ENCODE results near the gene HPS6.

HPS6 gene

DNA sequence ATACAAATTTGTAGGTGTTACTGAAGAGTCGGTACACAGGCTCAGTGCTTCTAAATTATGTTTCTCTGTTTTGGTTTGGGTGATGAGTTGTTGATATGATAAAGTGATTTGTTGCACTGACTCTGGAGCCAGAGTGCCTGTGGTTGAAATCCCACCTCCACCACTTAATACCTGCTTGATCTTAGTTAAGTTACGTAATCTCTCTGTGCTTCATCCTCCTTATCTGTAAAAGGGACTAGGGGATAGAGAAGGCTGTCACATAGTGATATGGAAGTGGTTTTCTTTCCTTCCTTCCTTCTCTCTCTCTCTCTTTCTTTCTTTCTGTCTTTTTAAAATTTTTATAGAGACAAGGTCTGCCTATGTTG, 664 bp upstream of the HPS6 start:
- DNase-seq (ENCODE audit: extremely low read depth, low read depth), result no peak
- TF ChIP-seq, protein P1, sequence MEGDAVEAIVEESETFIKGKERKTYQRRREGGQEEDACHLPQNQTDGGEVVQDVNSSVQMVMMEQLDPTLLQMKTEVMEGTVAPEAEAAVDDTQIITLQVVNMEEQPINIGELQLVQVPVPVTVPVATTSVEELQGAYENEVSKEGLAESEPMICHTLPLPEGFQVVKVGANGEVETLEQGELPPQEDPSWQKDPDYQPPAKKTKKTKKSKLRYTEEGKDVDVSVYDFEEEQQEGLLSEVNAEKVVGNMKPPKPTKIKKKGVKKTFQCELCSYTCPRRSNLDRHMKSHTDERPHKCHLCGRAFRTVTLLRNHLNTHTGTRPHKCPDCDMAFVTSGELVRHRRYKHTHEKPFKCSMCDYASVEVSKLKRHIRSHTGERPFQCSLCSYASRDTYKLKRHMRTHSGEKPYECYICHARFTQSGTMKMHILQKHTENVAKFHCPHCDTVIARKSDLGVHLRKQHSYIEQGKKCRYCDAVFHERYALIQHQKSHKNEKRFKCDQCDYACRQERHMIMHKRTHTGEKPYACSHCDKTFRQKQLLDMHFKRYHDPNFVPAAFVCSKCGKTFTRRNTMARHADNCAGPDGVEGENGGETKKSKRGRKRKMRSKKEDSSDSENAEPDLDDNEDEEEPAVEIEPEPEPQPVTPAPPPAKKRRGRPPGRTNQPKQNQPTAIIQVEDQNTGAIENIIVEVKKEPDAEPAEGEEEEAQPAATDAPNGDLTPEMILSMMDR (IDR thresholded peaks at IDR 0.05; ENCODE audit: low read depth, low read length), result no peak

DNA sequence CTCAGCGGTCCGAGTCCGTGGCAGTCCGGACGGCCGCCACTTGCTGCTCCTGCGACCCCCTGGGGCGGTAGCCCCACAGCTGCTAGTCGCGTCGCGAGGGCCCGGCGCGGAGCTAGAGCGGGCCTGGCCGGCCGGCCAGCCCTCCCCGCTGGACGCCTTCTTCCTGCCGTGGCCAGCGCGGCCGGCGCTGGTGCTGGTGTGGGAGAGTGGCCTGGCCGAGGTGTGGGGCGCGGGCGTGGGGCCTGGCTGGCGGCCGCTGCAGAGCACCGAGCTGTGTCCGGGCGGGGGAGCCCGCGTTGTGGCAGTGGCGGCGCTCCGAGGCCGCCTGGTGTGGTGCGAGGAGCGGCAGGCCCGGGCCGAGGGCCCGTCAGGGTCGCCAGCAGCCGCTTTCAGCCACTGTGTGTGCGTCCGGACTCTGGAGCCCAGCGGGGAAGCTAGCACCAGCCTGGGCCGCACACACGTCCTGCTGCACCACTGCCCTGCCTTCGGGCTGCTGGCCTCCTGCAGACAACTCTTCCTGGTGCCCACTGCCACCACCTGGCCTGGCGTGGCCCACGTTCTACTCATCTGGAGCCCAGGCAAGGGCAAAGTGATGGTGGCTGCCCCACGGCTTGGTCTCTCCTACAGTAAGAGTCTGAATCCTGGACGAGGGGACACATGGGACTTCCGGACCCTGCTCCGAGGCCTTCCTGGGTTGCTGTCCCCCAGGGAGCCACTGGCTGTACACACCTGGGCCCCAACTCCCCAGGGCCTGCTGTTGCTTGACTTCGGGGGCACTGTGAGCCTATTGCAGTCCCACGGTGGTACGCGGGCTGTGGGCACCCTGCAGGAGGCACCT, 631 bp downstream of the HPS6 start:
- DNase-seq (ENCODE audit: extremely low read depth, low read depth), result no peak
- TF ChIP-seq, protein P1 (IDR thresholded peaks at IDR 0.05; ENCODE audit: low read depth, low read length), result no peak

DNA sequence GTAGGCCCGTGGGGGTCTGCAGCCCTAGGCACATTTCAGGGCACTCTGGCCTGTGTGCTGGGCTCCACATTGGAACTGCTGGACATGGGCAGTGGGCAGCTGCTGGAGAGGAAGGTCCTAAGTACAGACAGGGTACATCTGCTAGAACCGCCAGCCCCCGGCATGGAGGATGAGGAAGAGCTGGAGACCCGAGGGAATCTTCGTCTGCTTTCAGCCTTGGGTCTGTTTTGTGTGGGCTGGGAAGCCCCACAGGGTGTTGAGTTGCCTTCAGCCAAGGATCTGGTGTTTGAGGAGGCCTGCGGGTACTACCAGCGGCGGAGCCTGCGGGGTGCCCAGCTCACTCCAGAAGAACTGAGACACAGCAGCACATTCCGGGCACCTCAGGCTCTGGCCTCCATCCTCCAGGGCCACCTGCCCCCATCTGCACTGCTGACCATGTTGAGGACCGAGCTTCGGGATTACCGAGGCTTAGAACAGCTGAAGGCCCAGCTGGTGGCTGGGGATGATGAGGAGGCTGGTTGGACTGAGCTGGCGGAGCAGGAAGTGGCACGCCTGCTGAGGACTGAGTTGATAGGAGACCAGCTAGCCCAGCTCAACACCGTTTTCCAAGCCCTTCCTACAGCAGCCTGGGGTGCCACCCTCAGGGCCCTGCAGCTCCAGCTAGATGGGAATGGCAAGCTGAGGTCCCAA, 1.4 kb downstream of the HPS6 start:
- TF ChIP-seq, protein P1 (IDR thresholded peaks at IDR 0.05; ENCODE audit: low read depth, low read length), result no peak
- no peak for DNase-seq (ENCODE audit: extremely low read depth, low read depth)

DNA sequence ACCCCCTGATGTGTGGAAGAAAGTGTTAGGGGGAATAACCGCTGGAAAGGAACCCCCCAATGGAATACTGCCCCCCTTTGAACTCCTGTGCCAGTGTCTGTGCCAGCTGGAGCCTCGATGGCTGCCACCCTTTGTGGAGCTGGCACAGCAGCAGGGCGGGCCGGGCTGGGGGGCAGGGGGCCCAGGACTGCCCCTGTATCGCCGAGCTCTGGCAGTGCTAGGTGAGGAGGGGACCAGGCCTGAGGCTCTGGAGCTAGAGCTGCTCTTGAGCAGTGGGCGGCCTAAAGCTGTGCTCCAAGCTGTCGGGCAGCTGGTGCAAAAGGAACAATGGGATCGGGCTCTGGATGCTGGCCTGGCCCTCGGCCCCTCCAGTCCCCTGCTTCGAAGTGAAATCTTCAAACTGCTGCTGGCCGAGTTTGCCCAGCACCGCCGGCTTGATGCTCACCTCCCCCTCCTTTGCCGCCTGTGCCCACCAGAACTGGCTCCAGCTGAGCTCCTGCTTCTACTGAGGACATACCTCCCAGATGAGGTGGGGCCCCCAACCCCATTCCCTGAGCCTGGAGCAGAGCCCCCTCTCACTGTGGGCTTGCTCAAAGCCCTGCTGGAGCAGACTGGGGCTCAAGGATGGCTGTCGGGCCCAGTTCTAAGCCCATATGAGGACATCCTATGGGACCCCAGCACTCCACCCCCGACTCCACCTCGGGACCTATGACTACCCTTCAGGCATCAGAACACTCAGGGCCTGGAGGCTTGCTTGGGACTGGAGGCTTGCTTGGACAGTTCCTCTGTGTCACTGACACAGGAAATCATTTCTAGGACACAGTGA, 2.2 kb downstream of the HPS6 start:
- no peak for DNase-seq (ENCODE audit: extremely low read depth, low read depth)
- TF ChIP-seq, protein P1 (IDR thresholded peaks at IDR 0.05; ENCODE audit: low read depth, low read length), result no peak

DNA sequence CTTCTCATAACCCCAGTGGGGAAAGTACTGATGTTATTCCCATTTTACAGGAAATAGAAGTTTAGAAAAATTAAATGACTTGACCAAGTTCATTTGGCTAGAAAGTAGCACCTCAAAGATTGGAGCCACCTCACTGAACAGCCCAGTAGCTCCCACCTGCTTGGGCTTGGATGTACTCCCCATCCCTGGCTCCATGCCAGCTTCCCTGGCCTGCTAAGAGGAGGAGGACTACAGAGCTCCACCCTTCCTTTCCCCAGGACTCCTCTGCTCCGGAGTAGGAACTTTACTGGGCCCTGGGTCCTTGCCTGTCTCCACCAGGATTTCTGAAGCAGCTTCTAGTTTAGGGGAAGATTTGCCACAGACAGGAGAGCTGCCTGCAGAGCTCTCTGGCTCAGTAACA, 3.1 kb downstream of the HPS6 start:
- TF ChIP-seq, protein P1 (IDR thresholded peaks at IDR 0.05; ENCODE audit: low read depth, low read length), result no peak
- DNase-seq (ENCODE audit: extremely low read depth, low read depth), result no peak

DNA sequence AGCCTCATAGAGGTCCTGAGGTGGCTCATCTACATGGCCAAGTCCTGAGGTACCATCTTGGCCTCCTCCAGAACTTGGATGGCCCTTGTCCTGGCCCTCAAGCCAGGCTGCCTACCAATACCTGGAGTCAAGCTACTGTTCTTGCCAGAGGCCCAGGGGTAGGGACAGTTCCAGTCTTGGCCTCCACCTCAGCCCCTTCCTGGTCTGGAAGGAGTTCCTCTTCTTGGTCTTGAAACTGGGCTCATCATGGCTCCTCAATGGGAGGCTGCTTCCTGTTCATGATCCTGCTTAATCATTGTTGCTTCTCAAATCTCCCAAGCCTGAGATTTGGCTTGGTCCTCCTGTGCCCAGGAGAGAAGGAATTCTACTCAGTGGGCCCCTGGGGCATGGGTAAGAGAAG, 3.9 kb downstream of the HPS6 start:
- DNase-seq (ENCODE audit: extremely low read depth, low read depth), result no peak
- TF ChIP-seq, protein P1 (IDR thresholded peaks at IDR 0.05; ENCODE audit: low read depth, low read length), result no peak
